K562 (cell line): ENCODE results near the gene TMEM200B. TPM values are rescaled to one million over a fixed set of nuclear protein-coding genes. Genes with fewer than 3 reads are reported as not detected.

Source experiments
- DPF2 ChIP-seq: fragments of 450-650 bp; IDR thresholded peaks from 2 replicates; pipeline ENCODE4 v1.6.1; 2016
- FIP1L1 ChIP-seq: fragments of 200-400 bp; formaldehyde crosslinking; IDR thresholded peaks from 2 replicates; pipeline ENCODE4 v1.6.1; 2018; ENCODE audit warnings: mild to moderate bottlenecking, low read depth, low read length; ENCODE audit not compliant: poor library complexity, severe bottlenecking
- FOXJ2 ChIP-seq: fragments of 200-800 bp; sonication (Bioruptor generic); IDR thresholded peaks from 2 replicates; pipeline ENCODE4 v1.6.1; 2016; ENCODE audit warnings: missing genetic modification characterization, missing compliant biosample characterization
- HDAC6 ChIP-seq: IDR thresholded peaks from 2 replicates; pipeline ENCODE4 v1.6.1; 2012; ENCODE audit warnings: low read depth, mild to moderate bottlenecking, control low read depth, inconsistent platforms, low read length, moderate library complexity
- PHF20 ChIP-seq: fragments of 450-650 bp; IDR thresholded peaks from 2 replicates; pipeline ENCODE4 v1.6.1; 2018; ENCODE audit not compliant: partially characterized antibody
- POLR2G ChIP-seq: fragments of 200-400 bp; formaldehyde crosslinking; IDR thresholded peaks from 2 replicates; pipeline ENCODE4 v1.6.1; 2017; ENCODE audit warnings: low read depth, mild to moderate bottlenecking, antibody characterized with exemption, low read length, moderate library complexity
- POU5F1 ChIP-seq: fragments of 150-350 bp; IDR thresholded peaks from 2 replicates; pipeline ENCODE4 v1.6.1; 2014; ENCODE audit warnings: borderline replicate concordance, low read length, low read depth, mild to moderate bottlenecking; ENCODE audit not compliant: partially characterized antibody
- RBBP5 ChIP-seq: fragments of 200-600 bp; sonication (generic); IDR thresholded peaks from 2 replicates; pipeline ENCODE4 v1.6.1; 2012; ENCODE audit warnings: borderline replicate concordance, mild to moderate bottlenecking, low read length, control low read depth, inconsistent platforms; ENCODE audit not compliant: insufficient read depth, poor library complexity, severe bottlenecking
- RBM14 ChIP-seq: fragments of 200-400 bp; formaldehyde crosslinking; IDR thresholded peaks from 2 replicates; pipeline ENCODE4 v1.6.1; 2018; ENCODE audit warnings: low read depth, mild to moderate bottlenecking, low read length, moderate library complexity, borderline replicate concordance; ENCODE audit not compliant: insufficient read depth
- SMARCA5 ChIP-seq: fragments of 450-650 bp; IDR thresholded peaks from 2 replicates; pipeline ENCODE4 v1.6.1; 2016
- WHSC1 ChIP-seq: IDR thresholded peaks from one replicate; pipeline ENCODE4 v1.6.1; 2012; ENCODE audit warnings: low read length, control low read depth, inconsistent platforms
- YBX1 ChIP-seq: fragments of 450-650 bp; IDR thresholded peaks from 2 replicates; pipeline ENCODE4 v1.7.1; 2016; ENCODE audit warnings: mild to moderate bottlenecking
- ZBTB1 ChIP-seq: sonication (generic); formaldehyde crosslinking; IDR thresholded peaks from 2 replicates; pipeline ENCODE4 v1.8.1; 2023; ENCODE audit warnings: missing genetic modification reagents, low read depth, mild to moderate bottlenecking, borderline replicate concordance
- ZNF695 ChIP-seq: fragments of 450-650 bp; formaldehyde crosslinking; IDR thresholded peaks from 2 replicates; pipeline ENCODE4 v1.4.0; 2020; ENCODE audit warnings: mild to moderate bottlenecking, moderate library complexity
- polyA plus RNA-seq, 8 experiments: library from polyadenylated mRNA; depleted of rRNA in 4 of 8; stranded (reverse) in 5 of 8; unstranded in 3 of 8; fragments of >200 nt; fragmentation: Nextera tagmentation in 2 of 8; fragmentation: Illumina TruSeq in 1 of 8; extraction: Ambion mirVana in 2 of 8; extraction: Trizol in 1 of 8; gene quantifications; 2 replicates each; pipeline versions ENCODE4 v1.2.1 to v1.2.3, GENCODE V29; 2011 to 2014; ENCODE audit warnings: inconsistent platforms in 1 of 8, missing spikeins in 1 of 8
- total RNA-seq, 7 experiments: library from RNA; depleted of rRNA in 6 of 7; stranded (reverse); fragments of >200 nt in 6 of 7; fragmentation: Illumina TruSeq in 2 of 7; extraction: Trizol in 2 of 7; gene quantifications; 2 replicates each; pipeline versions ENCODE4 v1.2.1 to v1.2.3, GENCODE V29; 2011 to 2021; ENCODE audit warnings: low replicate concordance in 1 of 7
- TF ChIP-seq, protein P1 (sequence below): sonication (generic); formaldehyde crosslinking; IDR thresholded peaks from 2 replicates; pipeline ENCODE4 v1.8.0; 2023; ENCODE audit warnings: missing genetic modification reagents, mild to moderate bottlenecking, borderline replicate concordance
- TF ChIP-seq, protein P2 (sequence below), 2 experiments: fragments of 150-350 bp in 1 of 2; IDR thresholded peaks; 2 replicates each; pipeline ENCODE4 v1.6.1; 2012 to 2016; ENCODE audit warnings: low read depth in 2 of 2, low read length in 2 of 2, mild to moderate bottlenecking in 1 of 2, moderate library complexity in 1 of 2
- TF ChIP-seq, protein P3 (sequence below): sonication (generic); formaldehyde crosslinking; IDR thresholded peaks from 2 replicates; pipeline ENCODE4 v1.8.0; 2022; ENCODE audit warnings: missing genetic modification reagents, mild to moderate bottlenecking, borderline replicate concordance

TMEM200B gene
- total and polyA plus RNA-seq, 9 of the 15 experiments (the other 6 are each of a cell fraction or from before 2014, with no cell fraction given), result 0.04 to 0.35 (median 0.10) TPM; not detected in 1

DNA sequence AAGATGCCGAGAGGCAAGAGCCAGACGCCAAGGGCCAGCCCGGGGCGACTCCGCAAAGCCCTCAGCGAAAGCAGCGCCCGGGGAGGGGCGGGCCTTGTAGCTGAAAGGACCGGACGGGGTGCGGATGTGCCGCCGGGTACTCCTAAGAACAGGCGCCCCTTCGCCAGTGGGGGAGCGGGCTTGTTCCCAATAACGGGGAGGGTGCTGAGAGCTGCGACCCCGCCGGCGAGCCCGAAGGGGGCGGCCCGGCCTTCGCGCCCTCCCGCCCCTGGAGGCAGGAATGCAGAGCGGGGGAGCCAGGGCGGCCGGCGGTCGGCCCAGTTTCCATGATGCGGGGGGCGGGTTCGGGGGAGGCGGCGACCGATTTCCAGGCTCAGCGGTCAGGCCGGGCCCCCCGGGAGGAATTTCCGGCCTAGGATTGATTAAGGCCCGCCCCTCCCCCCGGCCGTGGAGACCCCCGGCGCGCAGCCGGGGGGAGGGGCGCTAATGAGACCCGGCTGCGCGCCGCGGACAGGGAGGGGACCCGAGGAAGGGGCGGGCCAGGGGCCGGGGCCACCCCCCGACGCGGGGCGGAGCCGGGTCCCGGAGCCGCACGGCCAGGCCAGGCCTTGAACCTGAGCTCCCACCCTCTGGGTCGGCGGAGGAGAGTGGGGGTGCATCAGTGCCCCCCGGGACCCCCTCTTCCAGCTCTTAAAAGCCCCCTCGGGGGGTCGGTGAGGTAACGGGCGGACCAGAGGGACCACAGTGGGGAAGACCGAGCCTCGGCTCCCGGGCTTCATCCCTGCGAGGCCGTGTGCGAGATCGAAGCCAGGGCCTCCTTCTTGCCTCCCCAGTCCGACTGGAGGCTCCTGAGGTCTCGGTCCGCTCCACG is 898 bp upstream of the TMEM200B start (continued):
- TF ChIP-seq POU5F1, result no peak
- no peak for TF ChIP-seq FOXJ2 (tag)
- TF ChIP-seq WHSC1, result no peak
- no peak for TF ChIP-seq YBX1
- TF ChIP-seq RBM14, result no peak
- TF ChIP-seq, protein P1, sequence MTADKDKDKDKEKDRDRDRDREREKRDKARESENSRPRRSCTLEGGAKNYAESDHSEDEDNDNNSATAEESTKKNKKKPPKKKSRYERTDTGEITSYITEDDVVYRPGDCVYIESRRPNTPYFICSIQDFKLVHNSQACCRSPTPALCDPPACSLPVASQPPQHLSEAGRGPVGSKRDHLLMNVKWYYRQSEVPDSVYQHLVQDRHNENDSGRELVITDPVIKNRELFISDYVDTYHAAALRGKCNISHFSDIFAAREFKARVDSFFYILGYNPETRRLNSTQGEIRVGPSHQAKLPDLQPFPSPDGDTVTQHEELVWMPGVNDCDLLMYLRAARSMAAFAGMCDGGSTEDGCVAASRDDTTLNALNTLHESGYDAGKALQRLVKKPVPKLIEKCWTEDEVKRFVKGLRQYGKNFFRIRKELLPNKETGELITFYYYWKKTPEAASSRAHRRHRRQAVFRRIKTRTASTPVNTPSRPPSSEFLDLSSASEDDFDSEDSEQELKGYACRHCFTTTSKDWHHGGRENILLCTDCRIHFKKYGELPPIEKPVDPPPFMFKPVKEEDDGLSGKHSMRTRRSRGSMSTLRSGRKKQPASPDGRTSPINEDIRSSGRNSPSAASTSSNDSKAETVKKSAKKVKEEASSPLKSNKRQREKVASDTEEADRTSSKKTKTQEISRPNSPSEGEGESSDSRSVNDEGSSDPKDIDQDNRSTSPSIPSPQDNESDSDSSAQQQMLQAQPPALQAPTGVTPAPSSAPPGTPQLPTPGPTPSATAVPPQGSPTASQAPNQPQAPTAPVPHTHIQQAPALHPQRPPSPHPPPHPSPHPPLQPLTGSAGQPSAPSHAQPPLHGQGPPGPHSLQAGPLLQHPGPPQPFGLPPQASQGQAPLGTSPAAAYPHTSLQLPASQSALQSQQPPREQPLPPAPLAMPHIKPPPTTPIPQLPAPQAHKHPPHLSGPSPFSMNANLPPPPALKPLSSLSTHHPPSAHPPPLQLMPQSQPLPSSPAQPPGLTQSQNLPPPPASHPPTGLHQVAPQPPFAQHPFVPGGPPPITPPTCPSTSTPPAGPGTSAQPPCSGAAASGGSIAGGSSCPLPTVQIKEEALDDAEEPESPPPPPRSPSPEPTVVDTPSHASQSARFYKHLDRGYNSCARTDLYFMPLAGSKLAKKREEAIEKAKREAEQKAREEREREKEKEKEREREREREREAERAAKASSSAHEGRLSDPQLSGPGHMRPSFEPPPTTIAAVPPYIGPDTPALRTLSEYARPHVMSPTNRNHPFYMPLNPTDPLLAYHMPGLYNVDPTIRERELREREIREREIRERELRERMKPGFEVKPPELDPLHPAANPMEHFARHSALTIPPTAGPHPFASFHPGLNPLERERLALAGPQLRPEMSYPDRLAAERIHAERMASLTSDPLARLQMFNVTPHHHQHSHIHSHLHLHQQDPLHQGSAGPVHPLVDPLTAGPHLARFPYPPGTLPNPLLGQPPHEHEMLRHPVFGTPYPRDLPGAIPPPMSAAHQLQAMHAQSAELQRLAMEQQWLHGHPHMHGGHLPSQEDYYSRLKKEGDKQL (CRISPR knock-in tag), result no peak
- no peak for TF ChIP-seq ZNF695
- TF ChIP-seq FIP1L1, result peak; percentile 63
- no peak for TF ChIP-seq HDAC6
- peak; percentile 36 for TF ChIP-seq PHF20
- TF ChIP-seq SMARCA5, result no peak
- peak; percentile 82 for TF ChIP-seq POLR2G
- TF ChIP-seq, protein P2, sequence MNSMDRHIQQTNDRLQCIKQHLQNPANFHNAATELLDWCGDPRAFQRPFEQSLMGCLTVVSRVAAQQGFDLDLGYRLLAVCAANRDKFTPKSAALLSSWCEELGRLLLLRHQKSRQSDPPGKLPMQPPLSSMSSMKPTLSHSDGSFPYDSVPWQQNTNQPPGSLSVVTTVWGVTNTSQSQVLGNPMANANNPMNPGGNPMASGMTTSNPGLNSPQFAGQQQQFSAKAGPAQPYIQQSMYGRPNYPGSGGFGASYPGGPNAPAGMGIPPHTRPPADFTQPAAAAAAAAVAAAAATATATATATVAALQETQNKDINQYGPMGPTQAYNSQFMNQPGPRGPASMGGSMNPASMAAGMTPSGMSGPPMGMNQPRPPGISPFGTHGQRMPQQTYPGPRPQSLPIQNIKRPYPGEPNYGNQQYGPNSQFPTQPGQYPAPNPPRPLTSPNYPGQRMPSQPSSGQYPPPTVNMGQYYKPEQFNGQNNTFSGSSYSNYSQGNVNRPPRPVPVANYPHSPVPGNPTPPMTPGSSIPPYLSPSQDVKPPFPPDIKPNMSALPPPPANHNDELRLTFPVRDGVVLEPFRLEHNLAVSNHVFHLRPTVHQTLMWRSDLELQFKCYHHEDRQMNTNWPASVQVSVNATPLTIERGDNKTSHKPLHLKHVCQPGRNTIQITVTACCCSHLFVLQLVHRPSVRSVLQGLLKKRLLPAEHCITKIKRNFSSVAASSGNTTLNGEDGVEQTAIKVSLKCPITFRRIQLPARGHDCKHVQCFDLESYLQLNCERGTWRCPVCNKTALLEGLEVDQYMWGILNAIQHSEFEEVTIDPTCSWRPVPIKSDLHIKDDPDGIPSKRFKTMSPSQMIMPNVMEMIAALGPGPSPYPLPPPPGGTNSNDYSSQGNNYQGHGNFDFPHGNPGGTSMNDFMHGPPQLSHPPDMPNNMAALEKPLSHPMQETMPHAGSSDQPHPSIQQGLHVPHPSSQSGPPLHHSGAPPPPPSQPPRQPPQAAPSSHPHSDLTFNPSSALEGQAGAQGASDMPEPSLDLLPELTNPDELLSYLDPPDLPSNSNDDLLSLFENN (IDR thresholded peaks at IDR 0.05; ENCODE audit: low read depth in 2 of 2, low read length in 2 of 2), result no peak
- no peak for TF ChIP-seq ZBTB1 (CRISPR knock-in tag)
- TF ChIP-seq, protein P3, sequence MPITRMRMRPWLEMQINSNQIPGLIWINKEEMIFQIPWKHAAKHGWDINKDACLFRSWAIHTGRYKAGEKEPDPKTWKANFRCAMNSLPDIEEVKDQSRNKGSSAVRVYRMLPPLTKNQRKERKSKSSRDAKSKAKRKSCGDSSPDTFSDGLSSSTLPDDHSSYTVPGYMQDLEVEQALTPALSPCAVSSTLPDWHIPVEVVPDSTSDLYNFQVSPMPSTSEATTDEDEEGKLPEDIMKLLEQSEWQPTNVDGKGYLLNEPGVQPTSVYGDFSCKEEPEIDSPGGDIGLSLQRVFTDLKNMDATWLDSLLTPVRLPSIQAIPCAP (CRISPR knock-in tag), result no peak
- TF ChIP-seq RBBP5, result peak; percentile 37
- peak; percentile 3; the same call in 1 of the 2 replicates for TF ChIP-seq DPF2
